Measurements from ENCODE around the gene XPR1.

- TF ChIP-seq CTCF (IDR thresholded peaks at IDR 0.05) (no peak), POLR2A (IDR thresholded peaks at IDR 0.05) (no peak)
Observed at GRCh38 chr1:180925471-180926051, 293.7 kb downstream of the XPR1 start.
